Tibial nerve (tissue), 4 donors: Measurements from ENCODE around the gene EFCAB9.

Experiments
- CTCF ChIP-seq, 5 experiments: fragments of 200-600 bp in 3 of 5; fragments of 450-650 bp in 2 of 5; sonication (generic) in 3 of 5; IDR thresholded peaks; one replicate each; pipeline ENCODE4 v1.5.1; 2016 to 2019; ENCODE audit warnings: antibody characterized with exemption in 5 of 5, mild to moderate bottlenecking in 3 of 5, moderate library complexity in 2 of 5
- EP300 ChIP-seq, 2 donors: sonication (generic); formaldehyde crosslinking; IDR thresholded peaks; one replicate each; pipeline ENCODE4 v1.6.1; 2017; ENCODE audit warnings: antibody characterized with exemption in 2 of 2, mild to moderate bottlenecking in 1 of 2
- POLR2A ChIP-seq, 2 donors: fragments of 450-650 bp; IDR thresholded peaks; one replicate each; pipeline ENCODE4 v1.6.1; 2017; ENCODE audit warnings: antibody characterized with exemption in 2 of 2, mild to moderate bottlenecking in 2 of 2, moderate library complexity in 2 of 2

GRCh38 chr5:172243302-172243701 lies 49.3 kb downstream of the EFCAB9 start:
- no peak for TF ChIP-seq CTCF (IDR thresholded peaks at IDR 0.05)
- no peak for TF ChIP-seq POLR2A (IDR thresholded peaks at IDR 0.05)
- no peak for TF ChIP-seq EP300 (IDR thresholded peaks at IDR 0.05)
